A549 (cell line): ENCODE measurements around the gene MAMSTR.

Source experiments
- CHD4 ChIP-seq: fragments of 200-600 bp; sonication (generic); IDR thresholded peaks from 2 replicates; pipeline ENCODE4 v1.6.1; 2016; ENCODE audit warnings: antibody characterized with exemption, mild to moderate bottlenecking, borderline replicate concordance
- REST ChIP-seq: fragments of 200-600 bp; sonication (generic); IDR thresholded peaks from 2 replicates; pipeline ENCODE4 v1.6.1; 2016; ENCODE audit warnings: antibody characterized with exemption, mild to moderate bottlenecking, moderate library complexity
- TF ChIP-seq, protein P1 (sequence below): fragments of >200 bp; sonication (Bioruptor Twin); formaldehyde crosslinking; IDR thresholded peaks from 3 replicates; pipeline ENCODE4 v1.5.1; 2016
- TF ChIP-seq, protein P2 (sequence below): fragments of 450-650 bp; IDR thresholded peaks from 2 replicates; pipeline ENCODE4 v1.6.1; 2014; ENCODE audit warnings: antibody characterized with exemption

- TF ChIP-seq, protein P1, sequence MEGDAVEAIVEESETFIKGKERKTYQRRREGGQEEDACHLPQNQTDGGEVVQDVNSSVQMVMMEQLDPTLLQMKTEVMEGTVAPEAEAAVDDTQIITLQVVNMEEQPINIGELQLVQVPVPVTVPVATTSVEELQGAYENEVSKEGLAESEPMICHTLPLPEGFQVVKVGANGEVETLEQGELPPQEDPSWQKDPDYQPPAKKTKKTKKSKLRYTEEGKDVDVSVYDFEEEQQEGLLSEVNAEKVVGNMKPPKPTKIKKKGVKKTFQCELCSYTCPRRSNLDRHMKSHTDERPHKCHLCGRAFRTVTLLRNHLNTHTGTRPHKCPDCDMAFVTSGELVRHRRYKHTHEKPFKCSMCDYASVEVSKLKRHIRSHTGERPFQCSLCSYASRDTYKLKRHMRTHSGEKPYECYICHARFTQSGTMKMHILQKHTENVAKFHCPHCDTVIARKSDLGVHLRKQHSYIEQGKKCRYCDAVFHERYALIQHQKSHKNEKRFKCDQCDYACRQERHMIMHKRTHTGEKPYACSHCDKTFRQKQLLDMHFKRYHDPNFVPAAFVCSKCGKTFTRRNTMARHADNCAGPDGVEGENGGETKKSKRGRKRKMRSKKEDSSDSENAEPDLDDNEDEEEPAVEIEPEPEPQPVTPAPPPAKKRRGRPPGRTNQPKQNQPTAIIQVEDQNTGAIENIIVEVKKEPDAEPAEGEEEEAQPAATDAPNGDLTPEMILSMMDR, result no peak
- TF ChIP-seq, protein P2, sequence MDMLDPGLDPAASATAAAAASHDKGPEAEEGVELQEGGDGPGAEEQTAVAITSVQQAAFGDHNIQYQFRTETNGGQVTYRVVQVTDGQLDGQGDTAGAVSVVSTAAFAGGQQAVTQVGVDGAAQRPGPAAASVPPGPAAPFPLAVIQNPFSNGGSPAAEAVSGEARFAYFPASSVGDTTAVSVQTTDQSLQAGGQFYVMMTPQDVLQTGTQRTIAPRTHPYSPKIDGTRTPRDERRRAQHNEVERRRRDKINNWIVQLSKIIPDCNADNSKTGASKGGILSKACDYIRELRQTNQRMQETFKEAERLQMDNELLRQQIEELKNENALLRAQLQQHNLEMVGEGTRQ, result no peak
- no peak for TF ChIP-seq REST
- TF ChIP-seq CHD4, result no peak
Observed at GRCh38 chr19:48711106-48711662, 8.3 kb downstream of the MAMSTR start.
